PFSK-1 (cell line): ENCODE measurements around the gene TENT4A.

Experiments
- FOXP2 ChIP-seq: optimal IDR thresholded peaks from 2 replicates; pipeline ENCODE3; 2011; ENCODE audit warnings: borderline replicate concordance, control low read depth, inconsistent platforms; ENCODE audit not compliant: insufficient read depth; ENCODE audit errors: extremely low read length, extremely low read depth
- POLR2AphosphoS5 ChIP-seq: IDR thresholded peaks from 2 replicates; pipeline ENCODE4 v1.6.1; 2012; ENCODE audit warnings: low read depth, mild to moderate bottlenecking, control low read depth, low read length, moderate library complexity
- REST ChIP-seq, 2 experiments: IDR thresholded peaks; 2 replicates each; pipeline versions ENCODE4 v1.6.1 to v1.8.0; 2011 to 2012; ENCODE audit warnings: low read depth in 2 of 2, low read length in 2 of 2, control low read depth in 1 of 2, inconsistent platforms in 1 of 2, mild to moderate bottlenecking in 1 of 2, moderate library complexity in 1 of 2; ENCODE audit not compliant: insufficient read depth in 1 of 2
- SIN3A ChIP-seq: IDR thresholded peaks from 2 replicates; pipeline ENCODE4 v1.6.1; 2012; ENCODE audit warnings: mild to moderate bottlenecking, low read length, moderate library complexity, borderline replicate concordance; ENCODE audit not compliant: insufficient read depth
- TAF1 ChIP-seq: IDR thresholded peaks from 2 replicates; pipeline ENCODE4 v1.6.1; 2012; ENCODE audit warnings: low read length, control low read depth, borderline replicate concordance; ENCODE audit not compliant: insufficient read depth

TENT4A gene

DNA sequence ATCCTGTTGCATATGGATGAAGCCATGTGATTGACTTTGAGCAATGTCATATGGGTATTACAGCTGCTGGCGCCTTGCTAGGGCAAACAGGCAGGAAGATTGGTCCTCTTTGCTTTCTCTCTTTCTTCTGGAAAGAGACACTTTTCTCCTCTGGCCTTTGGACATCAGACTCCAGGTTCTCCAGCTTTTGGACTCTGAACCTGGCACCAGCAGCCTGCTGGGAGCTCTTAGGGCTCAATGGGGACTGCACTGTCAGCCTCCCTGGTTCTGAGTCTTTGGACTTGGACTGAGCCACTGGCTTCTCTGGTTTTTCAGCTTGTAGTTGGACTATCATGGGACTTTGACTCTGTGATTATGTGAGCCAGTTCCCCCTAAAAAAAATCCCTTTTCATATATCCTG is 34.8 kb upstream of the TENT4A start:
- no peak for TF ChIP-seq POLR2AphosphoS5
- TF ChIP-seq REST (IDR thresholded peaks at IDR 0.05; ENCODE audit: insufficient read depth in 1 of 2, low read depth in 2 of 2, low read length in 2 of 2): no peak
- TF ChIP-seq FOXP2: no peak
- TF ChIP-seq SIN3A: no peak
- TF ChIP-seq TAF1: no peak

DNA sequence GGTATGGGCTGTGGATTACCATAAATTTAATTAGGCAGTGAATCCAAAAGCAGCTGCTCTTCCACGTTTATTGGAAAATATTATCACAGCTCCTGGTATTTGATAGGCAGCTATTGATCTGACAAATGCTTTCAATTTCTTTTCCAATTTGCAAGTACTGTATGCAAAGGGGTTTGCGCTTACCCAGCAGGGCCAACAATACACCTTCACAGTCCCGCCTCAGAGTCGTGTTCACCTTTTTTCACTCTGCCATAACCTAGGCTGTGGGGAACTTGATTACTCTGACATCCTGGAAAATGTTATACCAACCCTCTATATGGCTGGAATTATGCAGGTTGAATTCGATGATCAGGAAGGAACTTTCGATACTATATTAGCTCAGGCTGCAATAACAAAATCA is 32.3 kb upstream of the TENT4A start:
- TF ChIP-seq TAF1 (no peak), REST (IDR thresholded peaks at IDR 0.05; ENCODE audit: insufficient read depth in 1 of 2, low read depth in 2 of 2, low read length in 2 of 2) (no peak), SIN3A (no peak), POLR2AphosphoS5 (no peak), FOXP2 (no peak)

DNA sequence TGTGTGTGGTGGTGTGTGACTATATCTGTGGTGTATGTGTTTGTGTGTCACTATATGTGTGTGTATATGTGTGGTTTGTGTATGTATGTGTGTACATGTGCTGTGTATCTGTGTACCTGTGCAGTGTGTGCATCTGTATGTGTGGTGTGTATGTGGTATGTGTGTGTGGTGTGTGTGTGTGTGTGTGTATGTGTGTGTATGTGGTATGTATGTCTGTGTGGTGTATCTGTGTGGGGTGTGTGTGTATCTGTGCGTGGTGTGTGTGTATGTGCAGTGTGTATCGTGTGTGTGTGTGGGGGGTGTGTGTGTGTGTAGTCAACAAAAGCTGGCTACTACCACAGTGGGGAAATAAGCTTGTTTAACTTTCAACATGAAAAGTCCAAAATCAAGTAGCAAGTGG is 31.6 kb upstream of the TENT4A start:
- TF ChIP-seq SIN3A (no peak), REST (IDR thresholded peaks at IDR 0.05; ENCODE audit: insufficient read depth in 1 of 2, low read depth in 2 of 2, low read length in 2 of 2) (no peak), POLR2AphosphoS5 (no peak), FOXP2 (no peak), TAF1 (no peak)

DNA sequence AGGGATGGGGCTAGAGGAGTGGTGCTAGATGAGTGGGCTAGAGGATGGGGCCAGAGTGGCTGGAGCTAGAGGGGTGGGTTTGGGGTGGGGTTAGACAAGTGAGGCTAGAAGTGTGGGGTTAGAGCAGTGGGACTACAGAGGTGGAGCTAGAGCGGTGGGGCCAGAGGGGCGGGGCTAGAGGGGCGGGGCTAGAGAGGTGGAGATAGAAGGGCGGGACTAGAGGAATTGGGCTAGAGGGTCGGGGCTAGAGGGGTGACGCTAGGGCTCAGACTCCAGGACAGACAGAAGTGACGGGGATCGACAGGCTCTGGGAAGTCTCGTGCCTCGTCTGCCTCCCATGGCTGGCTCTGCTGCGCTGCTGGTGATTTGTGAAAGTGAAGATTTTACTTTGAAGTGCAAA is 31.0 kb upstream of the TENT4A start:
- TF ChIP-seq POLR2AphosphoS5: no peak
- TF ChIP-seq FOXP2: no peak
- no peak for TF ChIP-seq REST (IDR thresholded peaks at IDR 0.05; ENCODE audit: insufficient read depth in 1 of 2, low read depth in 2 of 2, low read length in 2 of 2)
- no peak for TF ChIP-seq SIN3A

DNA sequence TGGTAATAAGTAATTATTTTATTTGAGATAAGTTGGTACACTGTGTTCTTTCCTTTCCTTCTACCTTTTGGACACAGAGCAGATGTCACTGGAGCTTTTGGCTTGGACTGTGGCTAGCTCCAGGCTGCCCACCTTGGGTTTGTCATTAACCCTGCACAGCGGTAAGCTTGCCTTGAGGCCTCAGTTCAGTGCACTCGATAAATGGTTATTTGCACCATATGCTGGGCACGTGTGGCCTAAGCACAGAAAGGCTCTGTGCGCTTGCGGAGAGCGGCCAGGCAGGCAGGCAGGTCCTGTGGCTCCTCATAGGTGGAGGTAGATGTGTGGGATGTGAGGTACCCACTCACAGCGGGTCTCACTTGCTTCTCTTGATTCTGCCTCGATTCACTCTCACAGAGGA is 30.0 kb upstream of the TENT4A start:
- TF ChIP-seq TAF1: no peak
- no peak for TF ChIP-seq REST (IDR thresholded peaks at IDR 0.05; ENCODE audit: insufficient read depth in 1 of 2, low read depth in 2 of 2, low read length in 2 of 2)
- TF ChIP-seq SIN3A: no peak
- TF ChIP-seq POLR2AphosphoS5: no peak
- TF ChIP-seq FOXP2: no peak
